ENCODE measurements around the gene FYCO1. TPM values are rescaled to one million over a fixed set of nuclear protein-coding genes. Genes with fewer than 3 reads are reported as not detected.
"Not testable (repeated sequence)": the region's sequence is repeated elsewhere in the genome, so short reads cannot be mapped to it uniquely, and the experiment has no call there.

The FYCO1 gene
- total RNA-seq, 2 experiments from 2014 or later: 21.7 to 22.6 TPM

- ChIA-PET CTCF (no interaction called here), POLR2A (no interaction called here)
- no peak for DNase-seq
- H3K36me3 Mint-ChIP-seq (ENCODE audit: low read depth): peaks cover 14% of the 10 kb centered on the region
- H3K9me3 Mint-ChIP-seq: peaks cover 4% of the 10 kb centered on the region
- H3K27ac Mint-ChIP-seq: no peak overlapping the region
- peaks cover 8% of the 10 kb centered on the region for H3K27me3 Mint-ChIP-seq
- H3K4me1 Mint-ChIP-seq: peaks cover 9% of the 10 kb centered on the region
- no peak overlapping the region for H3K4me3 Mint-ChIP-seq
Measured at GRCh38 chr3:46001178-46001577, 5.6 kb upstream of the FYCO1 start.

DNA sequence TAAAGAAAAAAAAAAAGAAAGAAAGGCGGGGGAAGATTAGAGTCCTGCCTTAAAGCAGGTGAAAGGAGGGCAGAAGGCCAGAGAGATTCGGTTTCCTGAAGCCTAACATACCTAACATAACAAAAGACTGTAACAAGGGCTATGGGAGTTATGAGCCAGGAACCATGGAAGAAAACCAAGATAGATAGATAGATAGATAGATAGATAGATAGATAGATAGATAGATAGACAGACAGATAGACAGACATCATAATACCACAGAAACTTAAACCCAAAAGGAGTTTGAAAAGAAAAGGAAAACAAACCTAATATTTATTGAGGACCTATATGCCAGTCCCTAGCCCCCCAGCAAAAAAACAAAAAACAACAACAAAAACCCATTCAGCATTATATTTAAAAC is 2.3 kb upstream of the FYCO1 start:
- peaks cover 17% of the 10 kb centered on the region for H3K36me3 Mint-ChIP-seq (ENCODE audit: low read depth)
- peaks cover 8% of the 10 kb centered on the region for H3K27me3 Mint-ChIP-seq
- peaks cover 4% of the 10 kb centered on the region for H3K9me3 Mint-ChIP-seq
- peaks cover 26% of the 10 kb centered on the region for H3K4me1 Mint-ChIP-seq
- CTCF ChIA-PET: no interaction called here
- POLR2A ChIA-PET: interaction anchor here (10.6 kb wide), 1 partner anchor 19 kb away, joined by 177 read pairs; no protein-coding TSS in a partner anchor
- H3K27ac Mint-ChIP-seq: no peak overlapping the region
- H3K4me3 Mint-ChIP-seq: no peak overlapping the region
- no peak for DNase-seq

GRCh38 chr3:45997499-45997898 is 1.9 kb upstream of the FYCO1 start:
- POLR2A ChIA-PET: interaction anchor here (1.4 to 10.6 kb wide), 3 partner anchors 18 to 67 kb away, joined by 3 to 177 read pairs (median 119); no protein-coding TSS in a partner anchor
- H3K36me3 Mint-ChIP-seq (ENCODE audit: low read depth): peaks cover 20% of the 10 kb centered on the region
- H3K27me3 Mint-ChIP-seq, H3K27ac Mint-ChIP-seq, CTCF ChIA-PET, DNase-seq, H3K4me3 Mint-ChIP-seq, H3K9me3 Mint-ChIP-seq: not testable (repeated sequence)
- peaks cover 30% of the 10 kb centered on the region for H3K4me1 Mint-ChIP-seq

GRCh38 chr3:45994419-45995235 is 997 bp downstream of the FYCO1 start:
- ChIA-PET POLR2A (interaction anchor here (0.8 to 10.6 kb wide), 24 partner anchors 11 to 376 kb away, joined by 3 to 177 read pairs (median 9); partner anchors contain the start of genes CCR5 and CXCR6), CTCF (interaction anchor here (0.7 to 2.9 kb wide), 15 partner anchors 10 to 498 kb away, joined by 3 to 13 read pairs (median 4); partner anchors contain the start of gene CXCR6)
- Mint-ChIP-seq H3K36me3 (ENCODE audit: low read depth) (peaks cover 39% of the 10 kb centered on the region), H3K4me3 (peak overlapping the region; percentile 84), H3K27me3 (peaks cover 3% of the 10 kb centered on the region), H3K27ac (peak overlapping the region; percentile 93), H3K9me3 (peaks cover 4% of the 10 kb centered on the region), H3K4me1 (peaks cover 55% of the 10 kb centered on the region)
- DNase-seq: peak; percentile 76

DNA sequence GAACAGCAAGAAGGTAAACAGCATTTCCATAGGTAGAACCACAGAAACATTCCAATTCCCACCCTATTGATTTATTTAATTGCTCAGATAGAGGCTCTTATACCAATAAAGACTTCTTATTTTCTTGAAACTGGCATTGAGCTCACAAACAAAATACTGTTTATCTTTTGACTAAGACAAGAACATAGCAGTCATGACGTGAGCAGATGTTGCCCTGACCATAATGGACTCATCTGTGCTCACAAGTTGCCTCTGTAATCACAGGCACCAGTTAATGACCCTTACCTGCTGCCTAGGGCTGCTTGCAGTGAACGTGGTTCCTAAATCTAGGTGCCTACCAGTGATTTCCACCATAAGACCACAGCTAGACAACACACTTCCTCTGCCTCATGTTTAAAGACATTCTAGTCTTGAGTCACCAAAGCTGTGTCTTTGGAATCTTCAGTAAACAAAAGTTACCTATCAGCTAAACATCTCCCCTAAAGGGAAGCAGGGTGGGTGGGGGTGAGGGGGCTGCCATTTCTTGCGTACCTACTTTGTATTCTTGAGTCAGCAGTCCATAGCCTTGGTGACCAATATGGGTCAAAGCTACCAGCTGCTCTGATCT is 2.1 kb downstream of the FYCO1 start:
- Mint-ChIP-seq H3K27me3 (peaks cover 2% of the 10 kb centered on the region), H3K9me3 (peaks cover 4% of the 10 kb centered on the region), H3K27ac (peak overlapping the region; percentile 90), H3K36me3 (ENCODE audit: low read depth) (peaks cover 47% of the 10 kb centered on the region), H3K4me1 (peaks cover 65% of the 10 kb centered on the region), H3K4me3 (peak overlapping the region; percentile 54)
- ChIA-PET CTCF (interaction anchor here (0.5 to 2.9 kb wide), 14 partner anchors 9 to 379 kb away, joined by 3 to 13 read pairs (median 4); no protein-coding TSS in a partner anchor), POLR2A (interaction anchor here (0.8 to 10.6 kb wide), 18 partner anchors 9 to 377 kb away, joined by 3 to 177 read pairs (median 12); partner anchors contain the start of genes CCR5, CXCR6 and SACM1L)
- peak; percentile 59 for DNase-seq

DNA sequence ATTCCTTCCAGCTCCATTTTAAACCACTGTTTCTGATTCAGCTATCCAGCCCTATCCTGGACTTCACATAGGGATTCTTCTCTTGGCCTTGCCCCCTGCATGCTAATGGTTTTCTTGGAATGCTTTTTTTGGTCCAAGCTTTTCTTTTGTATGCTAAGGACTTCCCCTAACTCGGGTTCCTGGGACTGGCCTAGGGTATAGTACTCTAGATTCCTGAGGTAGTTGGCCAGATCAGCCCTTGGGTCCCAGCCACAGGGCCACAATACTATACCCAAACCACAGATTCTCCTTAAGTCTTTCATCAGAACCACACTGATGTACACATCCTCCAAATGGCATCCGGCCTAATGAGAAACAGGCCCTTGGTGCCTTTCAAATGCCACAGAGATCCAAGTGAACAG is 2.8 kb downstream of the FYCO1 start:
- Mint-ChIP-seq H3K4me1 (peaks cover 71% of the 10 kb centered on the region), H3K4me3 (peak overlapping the region; percentile 54), H3K27me3 (peaks cover 2% of the 10 kb centered on the region), H3K27ac (peak overlapping the region; percentile 90), H3K9me3 (peaks cover 4% of the 10 kb centered on the region), H3K36me3 (ENCODE audit: low read depth) (peaks cover 52% of the 10 kb centered on the region)
- ChIA-PET POLR2A (interaction anchor here (1.0 to 10.6 kb wide), 12 partner anchors 14 to 378 kb away, joined by 3 to 177 read pairs (median 11); partner anchors contain the start of genes CCR5, CXCR6 and SACM1L), CTCF (interaction anchor here (1.1 to 2.9 kb wide), 7 partner anchors 11 to 221 kb away, joined by 3 to 13 read pairs (median 4); no protein-coding TSS in a partner anchor)
- DNase-seq: peak; percentile 54

DNA sequence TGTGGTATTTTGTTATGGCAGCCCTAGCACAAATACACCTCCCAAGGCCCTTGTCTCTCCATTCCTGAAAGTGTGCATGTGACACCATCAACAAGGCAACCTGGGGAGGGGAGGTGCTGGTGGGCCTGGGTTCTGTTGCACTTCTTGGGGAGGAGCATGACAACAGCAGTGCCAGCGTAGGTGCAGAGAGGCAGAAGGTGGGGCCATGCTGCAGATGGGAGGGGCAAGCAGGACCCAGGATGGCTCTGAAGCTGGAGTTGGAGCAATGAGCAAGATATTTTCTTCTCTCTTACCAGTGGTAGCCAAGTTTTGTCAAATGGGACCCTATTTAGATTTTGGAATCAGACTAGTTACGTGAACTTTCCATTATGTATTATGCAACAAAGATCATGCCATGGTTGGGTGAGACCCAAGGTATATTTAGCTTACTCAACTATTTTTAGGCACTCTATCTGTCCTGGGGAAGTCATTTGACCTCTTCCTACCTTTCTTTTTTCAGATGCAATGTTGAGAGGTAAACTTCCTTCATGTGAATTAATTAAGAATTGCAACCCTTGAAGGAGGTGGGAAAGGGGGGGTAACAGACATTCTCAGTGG is 3.4 kb downstream of the FYCO1 start:
- peak overlapping the region; percentile 90 for H3K27ac Mint-ChIP-seq
- ChIA-PET CTCF (interaction anchor here (1.1 to 2.9 kb wide), 4 partner anchors 10 to 85 kb away, joined by 3 to 13 read pairs (median 6); no protein-coding TSS in a partner anchor), POLR2A (interaction anchor here (1.0 to 10.6 kb wide), 8 partner anchors 13 to 76 kb away, joined by 3 to 177 read pairs (median 42); partner anchors contain the start of gene CXCR6)
- H3K4me3 Mint-ChIP-seq: no peak overlapping the region
- H3K4me1 Mint-ChIP-seq: peaks cover 74% of the 10 kb centered on the region
- H3K9me3 Mint-ChIP-seq: peaks cover 4% of the 10 kb centered on the region
- peak; percentile 24 for DNase-seq
- H3K27me3 Mint-ChIP-seq: peaks cover 2% of the 10 kb centered on the region
- peaks cover 56% of the 10 kb centered on the region for H3K36me3 Mint-ChIP-seq (ENCODE audit: low read depth)

DNA sequence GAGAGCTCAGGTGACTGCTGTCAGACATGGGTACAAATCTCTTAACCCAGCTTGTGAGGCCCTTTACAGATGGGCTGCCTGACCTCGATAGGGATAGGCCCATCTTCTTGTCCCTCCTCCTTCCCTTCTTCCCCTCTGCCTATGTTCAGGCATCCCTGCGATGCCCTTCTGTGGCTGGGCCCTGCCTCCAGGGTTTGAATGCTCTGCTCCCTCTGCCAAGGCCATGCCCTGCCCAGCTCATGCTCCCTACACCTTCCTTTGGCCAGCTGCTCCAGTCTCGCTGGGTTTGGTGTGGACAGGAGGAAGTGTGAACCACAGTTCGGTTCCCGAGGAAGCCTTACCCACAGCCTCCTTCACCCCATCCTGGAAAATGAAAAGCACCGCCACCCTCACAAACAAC is 4.3 kb downstream of the FYCO1 start:
- no peaks in the 10 kb centered on the region for H3K27me3 Mint-ChIP-seq
- ChIA-PET CTCF (interaction anchor here (0.6 kb wide), 1 partner anchor 53 kb away, joined by 3 read pairs; no protein-coding TSS in a partner anchor), POLR2A (interaction anchor here (0.8 to 10.6 kb wide), 4 partner anchors 12 to 46 kb away, joined by 3 to 177 read pairs (median 58); no protein-coding TSS in a partner anchor)
- H3K4me3 Mint-ChIP-seq: no peak overlapping the region
- H3K9me3 Mint-ChIP-seq: no peaks in the 10 kb centered on the region
- peaks cover 75% of the 10 kb centered on the region for H3K4me1 Mint-ChIP-seq
- H3K27ac Mint-ChIP-seq: peak overlapping the region; percentile 67
- DNase-seq: no peak
- H3K36me3 Mint-ChIP-seq (ENCODE audit: low read depth): peaks cover 56% of the 10 kb centered on the region

GRCh38 chr3:45990181-45990580 is 5.4 kb downstream of the FYCO1 start:
- Mint-ChIP-seq H3K9me3 (no peaks in the 10 kb centered on the region), H3K27me3 (no peaks in the 10 kb centered on the region), H3K4me3 (no peak overlapping the region), H3K27ac (peak overlapping the region; percentile 1), H3K36me3 (ENCODE audit: low read depth) (peaks cover 63% of the 10 kb centered on the region), H3K4me1 (peaks cover 81% of the 10 kb centered on the region)
- ChIA-PET CTCF (interaction anchor here (1.5 kb wide), 1 partner anchor 25 kb away, joined by 4 read pairs; no protein-coding TSS in a partner anchor), POLR2A (interaction anchor here (1.0 to 10.6 kb wide), 2 partner anchors 11 to 52 kb away, joined by 3 to 177 read pairs; no protein-coding TSS in a partner anchor)
- DNase-seq: no peak

DNA sequence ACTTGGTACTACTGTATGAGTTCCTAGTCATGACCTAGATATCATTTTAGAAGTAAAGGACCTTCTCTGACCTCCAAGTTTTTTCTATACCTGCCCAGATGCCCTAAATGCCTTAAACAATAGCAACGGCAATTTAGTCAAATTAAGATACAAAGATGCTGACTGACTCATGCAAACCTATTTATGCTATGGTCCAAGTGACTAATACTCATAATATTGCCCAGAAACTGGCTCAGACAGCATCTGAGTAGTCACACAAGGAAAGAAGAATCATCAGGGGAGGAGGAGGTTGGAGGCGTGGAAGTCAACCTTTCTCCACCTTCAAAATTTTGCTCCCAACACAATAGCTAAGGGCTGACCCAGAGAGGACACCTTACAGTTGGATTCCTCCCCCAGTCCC is 6.8 kb downstream of the FYCO1 start:
- Mint-ChIP-seq H3K27me3 (no peaks in the 10 kb centered on the region), H3K4me3 (no peak overlapping the region), H3K36me3 (ENCODE audit: low read depth) (peaks cover 77% of the 10 kb centered on the region), H3K9me3 (no peaks in the 10 kb centered on the region), H3K27ac (no peak overlapping the region), H3K4me1 (peaks cover 81% of the 10 kb centered on the region)
- DNase-seq: no peak
- POLR2A ChIA-PET: interaction anchor here (10.6 kb wide), 1 partner anchor 10 kb away, joined by 177 read pairs; no protein-coding TSS in a partner anchor
- CTCF ChIA-PET: interaction anchor here (1.6 kb wide), 1 partner anchor 30 kb away, joined by 3 read pairs; no protein-coding TSS in a partner anchor

DNA sequence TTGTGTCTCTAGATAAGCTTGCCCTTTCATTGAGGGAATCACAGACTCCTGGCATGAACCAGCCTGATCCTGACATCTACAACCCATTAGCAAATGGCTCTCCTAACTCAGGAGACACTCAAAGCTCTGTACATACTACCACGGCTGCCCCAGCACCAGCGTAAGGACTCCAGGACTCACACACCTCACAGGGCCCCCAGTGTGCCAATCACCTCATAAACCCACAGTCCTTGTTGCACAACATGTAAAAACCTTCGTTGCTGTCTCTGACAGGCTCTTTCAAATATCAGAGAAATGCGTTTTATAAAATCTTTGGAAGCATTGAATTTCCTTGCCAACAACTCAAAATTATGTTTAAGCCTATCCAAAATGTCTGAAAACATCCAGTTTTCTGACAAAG is 7.3 kb downstream of the FYCO1 start:
- Mint-ChIP-seq H3K27ac (peak overlapping the region; percentile 53), H3K9me3 (no peaks in the 10 kb centered on the region), H3K4me3 (no peak overlapping the region), H3K4me1 (peaks cover 78% of the 10 kb centered on the region), H3K36me3 (ENCODE audit: low read depth) (peaks cover 80% of the 10 kb centered on the region), H3K27me3 (no peaks in the 10 kb centered on the region)
- CTCF ChIA-PET: interaction anchor here (1.6 kb wide), 1 partner anchor 30 kb away, joined by 3 read pairs; no protein-coding TSS in a partner anchor
- POLR2A ChIA-PET: interaction anchor here (10.6 kb wide), 1 partner anchor 9 kb away, joined by 177 read pairs; no protein-coding TSS in a partner anchor
- no peak for DNase-seq
